Measurements from ENCODE around the gene NPL.

Gene NPL

DNA sequence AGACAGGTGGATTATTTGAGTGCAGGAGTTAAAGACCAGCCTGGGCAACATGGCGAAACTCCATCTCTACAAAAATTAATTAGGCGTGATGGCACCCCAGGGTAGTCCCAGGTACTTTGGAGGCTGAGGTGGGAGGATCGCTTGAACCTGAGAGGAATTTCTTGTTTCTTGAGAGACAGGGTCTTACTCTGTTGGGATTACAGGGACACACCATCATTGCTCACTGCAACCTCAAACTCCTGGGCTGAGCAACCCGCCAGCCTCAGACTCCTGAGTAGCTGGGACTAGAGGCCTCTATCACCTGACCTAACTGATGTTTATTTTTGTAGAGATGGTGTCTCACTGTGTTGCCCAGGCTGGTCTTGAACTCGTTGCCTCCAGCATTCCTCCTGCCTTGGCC is 74.4 kb downstream of the NPL start:
- POLR2A ChIA-PET = no interaction called here
- no peaks in the 10 kb centered on the region for H3K9me3 ChIP-seq (ENCODE audit: control insufficient read depth, insufficient read depth, low read depth, low read length)
- TF ChIP-seq ZNF416 (tag by site-specific recombination; IDR thresholded peaks at IDR 0.05) (no peak), ZNF121 (tag by site-specific recombination; IDR thresholded peaks at IDR 0.05) (peak; percentile 46; the same call in 1 of the 2 replicates)
- no peak overlapping the region for H3K4me3 ChIP-seq (ENCODE audit: low read depth, low read length)
- peaks cover 71 to 99% of the 10 kb centered on the region in 2 experiments for H3K36me3 ChIP-seq (ENCODE audit: control insufficient read depth in 2 of 2, insufficient read depth in 1 of 2, low read length in 2 of 2)
- CTCF ChIA-PET = no interaction called here
- H3K4me1 ChIP-seq (ENCODE audit: control insufficient read depth, insufficient read depth, low read length) = no peaks in the 10 kb centered on the region
- no peak overlapping the region for H3K27ac ChIP-seq (ENCODE audit: extremely low read depth, low read depth, low read length)

DNA sequence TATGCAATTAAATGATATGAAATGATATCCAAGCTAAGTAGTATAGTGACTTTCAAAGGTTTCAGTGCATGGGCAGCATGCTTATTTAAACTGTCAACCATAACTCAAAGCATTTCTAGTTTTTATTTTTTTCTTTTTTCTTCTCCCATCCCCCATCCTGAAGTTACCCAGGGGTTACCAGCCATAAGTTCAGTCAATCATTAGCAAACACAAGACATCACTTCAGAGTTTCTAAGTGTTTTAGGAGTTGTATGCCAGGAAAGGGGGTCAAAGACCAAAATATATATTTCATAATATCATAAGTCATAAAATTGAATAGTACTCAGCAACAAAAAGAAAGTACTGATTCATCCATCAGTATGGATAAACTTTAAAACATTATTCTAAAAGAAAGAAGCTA is 78.3 kb downstream of the NPL start:
- Histone ChIP-seq H3K27ac (ENCODE audit: extremely low read depth, low read depth, low read length) (no peak overlapping the region), H3K4me3 (ENCODE audit: low read depth, low read length) (no peak overlapping the region), H3K9me3 (ENCODE audit: control insufficient read depth, insufficient read depth, low read depth, low read length) (no peaks in the 10 kb centered on the region), H3K36me3 (ENCODE audit: control insufficient read depth in 2 of 2, insufficient read depth in 1 of 2, low read length in 2 of 2) (peaks cover 68 to 99% of the 10 kb centered on the region in 2 experiments), H3K4me1 (ENCODE audit: control insufficient read depth, insufficient read depth, low read length) (no peaks in the 10 kb centered on the region)
- CTCF ChIA-PET = interaction anchor here (0.5 to 0.7 kb wide), 2 partner anchors 141 to 304 kb away, joined by 3 to 4 read pairs; no protein-coding TSS in a partner anchor
- TF ChIP-seq OVOL3 (tag by site-specific recombination; IDR thresholded peaks at IDR 0.05) (no peak), ZNF155 (tag by site-specific recombination; IDR thresholded peaks at IDR 0.05) (no peak), ZNF416 (tag by site-specific recombination; IDR thresholded peaks at IDR 0.05) (no peak), ZNF701 (tag by site-specific recombination; IDR thresholded peaks at IDR 0.05) (no peak), ZNF112 (tag by site-specific recombination; IDR thresholded peaks at IDR 0.05) (no peak), ZNF146 (tag by site-specific recombination; IDR thresholded peaks at IDR 0.05) (no peak), ZNF324 (tag by site-specific recombination; IDR thresholded peaks at IDR 0.05) (no peak), ZNF510 (tag by site-specific recombination; IDR thresholded peaks at IDR 0.05; ENCODE audit: insufficient replicate concordance) (no peak), ZNF223 (tag by site-specific recombination; IDR thresholded peaks at IDR 0.05) (no peak), ZIC2 (tag by site-specific recombination; IDR thresholded peaks at IDR 0.05) (no peak), ZNF610 (tag by site-specific recombination; IDR thresholded peaks at IDR 0.05; ENCODE audit: borderline replicate concordance) (no peak)
- TF ChIP-seq, protein P1, sequence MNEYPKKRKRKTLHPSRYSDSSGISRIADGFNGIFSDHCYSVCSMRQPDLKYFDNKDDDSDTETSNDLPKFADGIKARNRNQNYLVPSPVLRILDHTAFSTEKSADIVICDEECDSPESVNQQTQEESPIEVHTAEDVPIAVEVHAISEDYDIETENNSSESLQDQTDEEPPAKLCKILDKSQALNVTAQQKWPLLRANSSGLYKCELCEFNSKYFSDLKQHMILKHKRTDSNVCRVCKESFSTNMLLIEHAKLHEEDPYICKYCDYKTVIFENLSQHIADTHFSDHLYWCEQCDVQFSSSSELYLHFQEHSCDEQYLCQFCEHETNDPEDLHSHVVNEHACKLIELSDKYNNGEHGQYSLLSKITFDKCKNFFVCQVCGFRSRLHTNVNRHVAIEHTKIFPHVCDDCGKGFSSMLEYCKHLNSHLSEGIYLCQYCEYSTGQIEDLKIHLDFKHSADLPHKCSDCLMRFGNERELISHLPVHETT (tag by site-specific recombination; IDR thresholded peaks at IDR 0.05) = no peak
- POLR2A ChIA-PET = no interaction called here

DNA sequence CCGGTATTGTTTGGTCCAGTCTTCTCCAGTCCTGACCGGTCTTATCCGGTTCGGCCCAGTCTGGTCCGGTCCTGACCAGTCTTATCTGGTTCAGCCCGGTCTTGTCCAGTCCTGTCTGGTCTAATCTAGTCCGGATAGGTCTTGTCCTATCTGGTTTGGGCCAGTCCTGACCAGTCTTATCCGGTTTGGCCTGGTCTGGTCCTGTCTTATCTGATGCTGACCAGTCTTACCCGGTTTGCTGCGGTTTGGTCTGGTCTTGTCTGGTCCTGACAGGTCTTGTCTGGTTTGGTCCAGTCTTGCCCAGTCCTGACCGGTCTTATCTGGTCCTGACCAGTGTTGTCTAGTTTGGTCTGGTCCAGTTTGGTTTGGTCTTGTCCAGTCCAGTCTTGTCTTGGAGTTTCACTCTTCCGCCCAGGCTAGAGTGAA is 79.7 kb downstream of the NPL start:
- Histone ChIP-seq H3K27ac (ENCODE audit: extremely low read depth, low read depth, low read length) (no peak overlapping the region), H3K4me3 (ENCODE audit: low read depth, low read length) (no peak overlapping the region), H3K4me1 (ENCODE audit: control insufficient read depth, insufficient read depth, low read length) (no peaks in the 10 kb centered on the region), H3K36me3 (ENCODE audit: control insufficient read depth in 2 of 2, insufficient read depth in 1 of 2, low read length in 2 of 2) (peaks cover 68 to 99% of the 10 kb centered on the region in 2 experiments), H3K9me3 (ENCODE audit: control insufficient read depth, insufficient read depth, low read depth, low read length) (no peaks in the 10 kb centered on the region)
- CTCF ChIA-PET = no interaction called here
- TF ChIP-seq ZNF366 (tag by site-specific recombination; conservative IDR thresholded peaks at IDR 0.05) (no peak), ZBTB48 (tag by site-specific recombination; IDR thresholded peaks at IDR 0.05) (no peak), ZNF677 (tag by site-specific recombination; IDR thresholded peaks at IDR 0.05) (no peak), ZNF426 (tag by site-specific recombination; IDR thresholded peaks at IDR 0.05) (no peak), ZNF610 (tag by site-specific recombination; IDR thresholded peaks at IDR 0.05; ENCODE audit: borderline replicate concordance) (no peak), ZNF132 (tag by site-specific recombination; IDR thresholded peaks at IDR 0.05; ENCODE audit: borderline replicate concordance) (no peak)
- TF ChIP-seq, protein P2, sequence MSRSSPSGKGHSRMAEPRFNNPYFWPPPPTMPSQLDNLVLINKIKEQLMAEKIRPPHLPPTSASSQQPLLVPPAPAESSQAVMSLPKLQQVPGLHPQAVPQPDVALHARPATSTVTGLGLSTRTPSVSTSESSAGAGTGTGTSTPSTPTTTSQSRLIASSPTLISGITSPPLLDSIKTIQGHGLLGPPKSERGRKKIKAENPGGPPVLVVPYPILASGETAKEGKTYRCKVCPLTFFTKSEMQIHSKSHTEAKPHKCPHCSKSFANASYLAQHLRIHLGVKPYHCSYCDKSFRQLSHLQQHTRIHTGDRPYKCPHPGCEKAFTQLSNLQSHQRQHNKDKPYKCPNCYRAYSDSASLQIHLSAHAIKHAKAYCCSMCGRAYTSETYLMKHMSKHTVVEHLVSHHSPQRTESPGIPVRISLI (tag by site-specific recombination; IDR thresholded peaks at IDR 0.05) = no peak
- POLR2A ChIA-PET = no interaction called here

Data from HEK293 (cell line).